GM19239 (cell line): ENCODE measurements around the gene NCOA1.
A peak's percentile ranks its signal among the peaks of the same experiment; 100 is the strongest.
"Not testable (repeated sequence)": the region's sequence is repeated elsewhere in the genome, so short reads cannot be mapped to it uniquely, and the experiment has no call there.

Source experiments
- DNase-seq: peaks from one replicate; pipeline ENCODE4 v3.0.0; 2011; ENCODE audit warnings: low spot score; ENCODE audit not compliant: insufficient read length
- FAIRE-seq: peaks from 2 replicates; lab custom pipeline; 2011; peaks lifted over from hg19 to GRCh38; lab: Jason Lieb, UNC

The NCOA1 gene

DNA sequence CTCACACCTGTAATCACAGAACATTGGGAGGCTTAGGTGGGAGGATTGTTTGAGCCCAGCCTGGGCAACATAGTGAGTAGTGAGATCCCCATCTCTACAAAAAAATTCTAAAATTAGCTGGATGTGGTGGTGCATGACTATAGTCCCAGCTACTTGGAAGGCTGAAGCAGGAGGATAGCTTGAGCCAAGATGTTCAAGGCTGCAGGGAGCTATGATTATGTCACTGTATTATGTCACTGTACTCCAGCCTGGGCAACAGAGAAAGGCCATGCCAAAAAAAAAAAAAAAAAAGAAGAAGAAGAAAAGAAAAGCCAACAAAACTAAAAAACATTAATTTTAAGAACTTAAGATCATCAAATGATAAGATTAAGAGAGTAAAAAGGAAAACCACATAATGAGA, 17.4 kb upstream of the NCOA1 start:
- DNase-seq = no peak
- FAIRE-seq = no peak

DNA sequence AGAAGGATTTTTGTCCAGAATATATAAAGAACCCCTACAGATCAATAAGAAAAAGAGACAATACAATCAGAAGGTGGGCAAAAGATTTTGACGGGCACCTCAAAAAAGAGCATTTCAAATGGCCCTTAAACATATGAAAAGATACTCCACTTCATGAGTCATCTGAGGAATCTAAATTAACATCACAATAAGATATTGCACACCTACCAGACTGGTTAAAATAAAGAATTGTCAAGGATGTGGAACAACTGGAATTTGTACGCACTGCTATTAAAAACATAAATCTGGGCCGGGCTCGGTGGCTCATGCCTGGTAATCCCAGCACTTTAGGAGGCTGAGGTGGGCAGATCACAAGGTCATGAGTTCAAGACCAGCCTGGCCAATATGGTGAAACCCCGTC, 17.0 kb upstream of the NCOA1 start:
- no peak for FAIRE-seq
- DNase-seq = no peak

DNA sequence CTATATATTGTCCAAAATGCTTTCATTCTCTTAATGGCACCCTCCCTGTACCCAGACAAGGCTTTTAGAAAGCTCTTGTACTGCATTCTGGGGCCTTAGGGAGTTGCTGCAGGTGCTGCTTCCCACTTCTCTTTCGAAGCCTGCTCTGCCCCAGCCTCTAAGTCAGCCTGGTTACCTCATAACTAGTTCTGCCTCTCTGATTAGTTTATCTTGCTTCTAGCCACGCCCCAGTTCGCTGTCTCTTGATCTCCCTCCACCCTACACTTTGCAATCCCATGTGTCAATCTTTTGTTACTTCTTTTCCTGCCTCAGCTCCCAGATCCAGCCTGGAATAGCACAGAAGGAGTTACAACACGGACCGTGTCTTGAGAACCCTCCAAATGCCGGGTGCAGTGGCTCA, 13.8 kb upstream of the NCOA1 start:
- FAIRE-seq = no peak
- no peak for DNase-seq

DNA sequence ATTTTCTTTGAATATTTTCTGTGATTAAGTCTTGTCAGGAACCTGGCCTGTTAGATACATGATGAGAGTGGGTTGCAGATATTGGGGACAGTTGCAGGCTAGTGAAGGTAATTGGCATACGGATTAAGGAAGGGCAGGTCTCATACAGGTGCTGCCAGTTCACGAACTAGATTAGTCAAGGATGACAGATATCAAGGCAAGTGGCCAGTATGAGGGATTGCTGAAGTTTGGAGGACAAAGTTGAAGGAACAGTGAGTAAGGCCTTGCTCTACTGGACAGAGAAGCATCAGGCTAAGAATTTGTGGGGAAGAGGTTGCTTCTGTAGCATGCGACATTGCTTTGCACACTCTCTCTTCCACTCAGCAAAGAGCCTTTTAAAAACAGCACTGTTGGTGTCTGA, 12.8 kb upstream of the NCOA1 start:
- DNase-seq (no peak), FAIRE-seq (no peak)

DNA sequence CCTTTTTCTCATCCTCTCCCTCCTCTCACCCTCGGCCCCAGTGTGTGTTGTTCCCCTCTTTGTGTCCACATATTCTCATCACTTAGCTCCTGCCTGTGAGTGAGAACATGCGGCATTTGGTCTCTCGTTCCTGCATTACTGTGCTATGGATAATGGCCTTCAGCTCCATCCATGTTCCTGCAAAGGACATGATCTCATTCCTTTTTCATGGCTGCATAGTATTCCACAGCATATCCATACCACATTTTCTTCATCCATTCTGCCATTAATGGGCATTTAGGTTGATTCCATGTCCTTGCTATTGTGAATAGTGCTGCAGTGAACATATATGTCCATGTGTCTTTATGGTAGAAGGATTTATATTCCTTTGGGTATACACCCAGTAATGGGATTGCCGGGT, 10.8 kb upstream of the NCOA1 start:
- FAIRE-seq (no peak), DNase-seq (no peak)

DNA sequence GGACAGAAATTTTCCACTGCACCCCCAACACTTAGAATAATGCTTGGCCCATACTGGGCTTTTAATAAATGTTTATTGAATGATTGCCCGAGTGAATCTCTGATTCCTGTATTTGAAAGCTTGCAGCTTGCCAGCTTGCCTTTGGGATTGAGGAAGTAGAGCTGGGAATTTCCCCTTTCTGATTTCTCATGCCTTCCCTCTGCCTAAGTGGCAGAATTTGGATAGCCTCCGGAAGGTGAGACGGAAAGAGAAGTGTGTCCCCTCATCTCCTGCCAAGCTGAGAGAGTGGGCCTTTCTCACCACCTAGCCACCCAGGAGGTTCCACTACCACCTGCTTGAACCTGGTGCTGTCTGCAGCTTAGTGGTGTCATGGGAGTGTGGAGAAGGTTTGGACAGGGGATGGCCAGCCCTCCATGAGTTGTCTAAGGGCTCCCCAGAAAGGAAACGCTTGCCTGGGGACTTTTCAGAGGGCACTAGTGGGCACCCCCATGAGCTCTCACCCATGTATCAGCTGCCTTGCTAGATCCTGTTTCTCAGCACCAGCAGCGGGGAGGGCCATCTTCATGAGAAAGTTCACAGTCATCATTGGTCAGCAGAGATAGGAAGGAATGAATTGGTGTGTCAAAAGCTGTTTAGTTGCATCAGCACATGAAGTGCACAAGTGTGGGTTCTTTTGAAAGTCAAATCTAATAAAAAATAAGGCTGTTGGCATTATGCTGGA, 8.6 kb upstream of the NCOA1 start:
- no peak for DNase-seq
- no peak for FAIRE-seq

DNA sequence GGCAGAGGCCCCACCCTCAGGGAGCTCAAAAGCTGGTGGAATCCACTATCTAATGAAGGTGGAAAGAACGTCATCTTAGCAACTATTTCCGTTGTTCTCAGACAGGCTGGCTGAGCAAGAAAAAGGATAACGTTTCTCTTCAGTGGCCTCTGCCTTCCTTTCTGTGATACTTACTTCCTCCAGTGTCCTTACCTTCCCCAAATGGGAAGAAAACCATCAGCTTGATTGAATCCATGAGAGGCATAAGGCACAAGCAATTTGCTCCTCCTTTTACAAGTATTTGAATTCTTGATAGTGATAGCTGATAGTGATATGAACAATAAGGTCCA, 8.1 kb upstream of the NCOA1 start:
- FAIRE-seq = no peak

DNA sequence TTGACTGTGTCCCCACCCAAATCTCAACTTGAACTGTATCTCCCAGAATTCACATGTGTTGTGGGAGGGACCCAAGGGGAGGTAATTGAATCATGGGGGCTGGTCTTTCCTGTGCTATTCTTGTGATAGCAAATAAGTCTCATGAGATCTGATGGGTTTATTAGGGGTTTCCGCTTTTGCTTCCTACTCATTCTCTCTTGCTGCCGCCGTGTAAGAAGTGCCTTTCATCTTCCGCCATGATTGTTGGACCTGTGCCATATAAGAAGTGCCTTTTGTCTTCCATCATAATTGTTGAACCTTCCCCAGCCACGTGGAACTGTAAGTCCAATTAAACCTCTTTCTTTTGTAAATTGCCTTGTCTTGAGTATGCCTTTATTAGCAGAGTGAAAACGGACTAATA, 6.4 kb upstream of the NCOA1 start:
- DNase-seq, FAIRE-seq: not testable (repeated sequence)

More for the DNA sequence above, 8.1 kb upstream of the NCOA1 start:
- DNase-seq = no peak

DNA sequence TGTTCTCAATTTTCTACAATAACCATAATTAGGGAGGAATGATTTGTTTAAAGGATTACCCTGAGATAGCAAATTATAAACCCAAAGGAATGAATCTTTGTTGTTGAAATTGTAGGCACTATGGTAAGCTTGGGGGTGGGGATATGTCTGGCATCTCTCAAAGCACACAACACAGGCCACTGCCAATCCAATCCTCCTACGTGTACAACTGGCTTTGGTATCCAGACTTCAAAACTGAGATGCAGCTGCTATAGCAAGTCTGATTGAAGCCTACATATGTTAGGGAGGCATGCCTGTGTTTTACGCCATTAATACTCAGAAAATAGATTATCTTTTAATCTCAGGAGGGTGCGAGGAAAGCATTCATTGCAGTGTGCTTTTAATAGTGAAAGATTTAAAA, 5.9 kb upstream of the NCOA1 start:
- no peak for FAIRE-seq
- no peak for DNase-seq

DNA sequence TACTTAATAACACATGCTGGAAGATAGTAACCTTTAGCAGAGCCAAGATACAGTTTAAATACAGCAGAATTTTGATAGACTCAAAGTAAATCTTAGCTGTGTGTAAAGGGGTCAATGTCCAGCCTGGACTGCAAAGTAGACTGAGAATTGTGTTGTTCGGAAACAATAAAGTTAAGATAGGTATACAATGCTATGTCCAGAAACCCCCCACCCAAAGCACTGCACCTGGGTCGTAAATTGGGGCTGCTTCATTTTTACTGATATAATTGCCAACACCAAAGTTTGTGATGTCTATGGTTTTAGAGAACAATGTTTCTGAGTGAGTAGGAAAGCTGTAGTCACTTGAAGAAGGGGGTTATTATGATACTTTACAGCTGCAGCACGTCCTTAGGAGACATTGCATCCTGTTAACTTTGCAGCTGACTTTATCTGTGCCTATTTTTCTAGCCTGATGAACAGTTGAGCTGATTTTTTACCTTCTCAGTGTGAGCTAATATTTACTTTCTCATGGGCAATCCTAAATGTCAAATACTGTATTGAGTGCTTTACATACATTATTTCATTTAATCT, 4.3 kb upstream of the NCOA1 start:
- FAIRE-seq = no peak

DNA sequence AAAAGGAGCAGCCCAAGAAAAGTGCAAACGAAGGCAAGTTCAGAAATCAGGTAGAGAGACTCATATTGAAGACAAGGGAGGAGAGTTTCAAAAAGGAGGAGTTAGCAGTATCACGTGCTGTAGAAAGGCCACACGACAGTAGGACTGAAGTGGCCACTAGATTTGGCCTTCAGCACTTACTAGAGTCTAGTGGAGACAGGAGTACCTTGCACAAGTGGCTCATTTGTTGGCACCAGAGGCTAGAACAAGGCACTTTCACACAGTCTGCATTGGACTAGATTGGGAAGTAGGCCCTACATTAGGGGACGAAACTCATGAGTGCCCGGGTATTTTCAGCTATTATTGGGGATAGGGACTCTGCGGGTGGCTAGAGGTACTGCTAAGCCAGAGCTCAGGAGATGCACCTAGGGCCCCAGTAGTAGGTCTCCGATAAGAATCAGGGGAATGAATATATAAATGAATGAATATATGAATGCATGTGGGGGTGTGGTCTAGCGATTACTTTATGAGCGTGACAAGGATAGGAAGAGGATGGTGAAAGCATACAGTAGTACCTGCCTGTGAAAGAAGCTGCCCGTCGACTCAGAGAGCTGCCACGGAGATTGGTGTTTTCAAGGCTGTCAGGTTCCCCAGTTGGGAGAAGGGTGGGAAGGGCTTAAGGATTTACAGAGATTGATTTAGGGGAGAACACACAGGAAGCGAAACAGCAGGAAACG, 1.4 kb upstream of the NCOA1 start:
- DNase-seq (no peak), FAIRE-seq (peak; percentile 33)

More for the DNA sequence above, 4.3 kb upstream of the NCOA1 start:
- no peak for DNase-seq

DNA sequence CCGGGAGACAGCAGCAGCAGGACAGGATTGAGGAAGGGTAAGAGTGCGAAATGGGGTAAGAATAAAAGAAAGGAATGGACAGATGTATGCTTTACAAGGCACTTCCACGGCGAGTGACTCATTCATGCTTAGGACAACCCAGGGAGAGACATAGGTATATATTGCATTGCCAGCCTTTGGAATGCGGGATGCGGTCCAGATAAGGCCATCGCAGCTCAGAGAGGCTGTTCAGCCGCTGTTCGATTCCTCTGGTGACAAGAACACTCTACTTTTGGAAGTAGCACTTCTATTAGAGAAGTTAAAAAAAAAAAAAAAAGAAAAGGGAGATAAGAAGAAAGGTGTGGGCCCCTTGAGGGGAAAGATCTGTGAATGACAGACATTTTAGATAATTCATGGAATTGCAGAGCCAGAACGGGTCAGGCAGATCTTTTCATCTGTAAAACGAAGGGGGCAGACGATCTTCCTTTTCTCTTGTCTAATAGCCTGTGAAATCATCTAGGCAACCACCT, 819 bp upstream of the NCOA1 start:
- FAIRE-seq (no peak), DNase-seq (no peak)

DNA sequence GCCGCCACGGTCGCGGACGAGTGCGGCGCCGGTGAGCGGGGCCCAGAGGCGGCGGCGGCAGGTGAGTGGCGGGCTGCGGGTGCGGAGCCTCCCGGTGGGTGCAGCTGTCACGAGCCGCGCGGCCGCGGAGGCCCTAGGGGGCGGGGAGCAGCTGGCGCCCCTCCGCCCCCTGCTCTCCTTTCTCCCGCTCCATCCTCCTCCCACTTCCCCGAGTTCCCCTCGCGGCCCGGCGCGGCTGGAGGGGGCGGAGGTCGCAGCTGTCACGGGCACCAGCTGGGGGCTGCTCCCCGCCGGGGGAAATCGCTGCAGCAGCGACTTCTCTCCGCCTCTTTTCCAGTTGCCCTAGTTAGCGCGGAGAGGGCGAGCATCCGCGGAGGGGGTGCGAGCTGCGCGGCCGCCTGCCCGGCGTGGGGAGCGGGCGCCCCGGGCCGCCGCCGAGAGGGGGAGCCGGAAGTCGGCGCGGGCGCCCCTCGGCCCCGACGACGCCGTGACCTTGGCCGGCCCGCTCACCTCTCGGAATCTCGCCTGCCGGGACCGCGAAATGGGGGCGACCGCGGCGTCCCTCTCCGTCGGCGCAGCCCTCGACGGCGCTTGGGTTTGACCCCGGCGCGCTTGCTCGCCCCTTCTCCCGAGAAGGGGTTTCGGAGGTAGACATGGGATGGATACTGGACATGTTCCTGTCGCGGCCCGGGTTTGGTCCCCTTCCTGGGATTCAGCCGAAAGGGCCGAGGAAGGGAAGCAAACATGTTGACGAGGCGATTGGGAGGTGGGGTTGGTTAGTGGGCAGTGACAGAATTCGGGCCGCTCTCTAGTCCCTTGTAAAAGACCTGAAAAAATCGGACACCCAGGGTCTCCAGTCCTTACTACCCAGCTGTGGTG, 727 bp downstream of the NCOA1 start:
- peak; percentile 54 for FAIRE-seq
- DNase-seq = peak; percentile 73

DNA sequence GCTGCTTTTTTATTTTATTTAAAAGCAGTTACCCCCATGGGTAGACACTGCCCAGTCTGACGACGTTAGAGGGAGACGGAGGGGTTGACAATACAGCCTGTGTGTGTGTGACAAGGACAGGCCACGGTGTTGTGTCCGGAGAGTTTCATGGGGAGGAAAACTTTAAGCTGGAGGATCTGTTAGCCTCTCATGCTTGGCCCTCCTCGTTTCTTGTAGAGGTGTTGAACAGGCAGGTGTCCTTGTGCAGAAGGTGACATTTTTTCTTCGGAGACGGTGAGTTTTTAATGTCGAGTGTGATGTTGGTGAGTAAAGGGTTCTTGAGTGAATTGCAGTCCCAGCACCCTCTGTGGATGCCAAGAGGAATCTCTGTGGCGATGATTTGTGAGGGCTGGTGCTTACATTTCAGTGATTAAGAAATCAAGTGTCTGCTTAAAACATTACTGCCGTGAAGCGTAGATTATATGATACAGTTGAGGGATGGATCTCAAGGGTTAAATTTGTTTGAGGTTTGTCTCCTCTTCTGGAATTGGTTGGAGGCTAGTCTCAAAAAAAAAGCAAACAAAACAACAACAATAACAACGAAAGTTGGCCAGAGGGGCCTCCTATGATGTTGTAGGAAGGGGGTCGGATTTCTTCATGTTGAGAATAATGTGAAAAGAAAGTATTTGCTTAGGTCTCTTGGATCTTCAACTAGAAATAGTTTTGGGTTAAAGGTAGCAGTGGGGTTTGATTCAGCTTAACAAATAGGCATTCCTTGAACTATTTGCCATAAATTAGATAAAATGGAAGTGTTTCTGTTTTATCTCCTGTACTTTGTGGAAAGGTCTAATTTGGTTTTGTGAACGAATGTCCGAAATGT, 1.6 kb downstream of the NCOA1 start:
- DNase-seq = no peak
- FAIRE-seq = no peak

DNA sequence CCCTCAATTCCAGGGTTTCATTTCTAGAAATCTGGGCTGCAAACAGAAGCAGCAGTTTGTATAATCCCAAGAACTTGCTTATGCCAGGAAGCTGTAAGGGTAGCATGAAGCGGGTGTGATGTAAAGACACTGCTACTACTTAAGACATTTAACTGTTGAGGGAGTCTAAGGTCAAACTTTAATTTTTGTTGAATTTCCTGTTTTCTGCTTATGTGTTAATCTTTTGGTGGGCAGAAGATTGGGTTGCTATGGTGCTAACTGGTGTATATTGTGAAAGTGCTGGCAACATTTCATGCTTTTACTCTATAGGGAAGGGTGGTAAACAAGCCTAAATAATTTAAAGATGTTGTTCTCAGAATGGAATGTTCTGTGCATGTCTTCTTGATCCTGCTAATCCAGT, 2.7 kb downstream of the NCOA1 start:
- no peak for FAIRE-seq
- DNase-seq = no peak

DNA sequence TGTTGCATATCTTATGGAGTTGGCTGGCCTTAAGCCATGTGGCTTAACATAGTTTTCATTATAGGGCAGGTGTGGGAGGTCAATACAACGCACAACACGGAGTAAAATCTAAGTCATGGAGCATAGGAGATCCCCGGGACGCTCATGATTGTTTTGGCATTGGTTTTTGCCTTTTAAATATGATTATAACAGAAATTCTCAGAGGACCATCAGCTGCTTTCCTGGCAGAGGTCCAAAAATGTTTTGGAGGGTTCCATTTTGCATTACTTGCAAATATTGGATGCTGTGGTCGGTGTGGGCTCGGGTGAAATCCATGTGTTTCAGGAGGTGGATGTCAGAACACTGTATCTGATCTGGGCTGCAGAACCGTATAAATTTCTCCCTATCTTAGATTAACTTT, 3.4 kb downstream of the NCOA1 start:
- FAIRE-seq = no peak

DNA sequence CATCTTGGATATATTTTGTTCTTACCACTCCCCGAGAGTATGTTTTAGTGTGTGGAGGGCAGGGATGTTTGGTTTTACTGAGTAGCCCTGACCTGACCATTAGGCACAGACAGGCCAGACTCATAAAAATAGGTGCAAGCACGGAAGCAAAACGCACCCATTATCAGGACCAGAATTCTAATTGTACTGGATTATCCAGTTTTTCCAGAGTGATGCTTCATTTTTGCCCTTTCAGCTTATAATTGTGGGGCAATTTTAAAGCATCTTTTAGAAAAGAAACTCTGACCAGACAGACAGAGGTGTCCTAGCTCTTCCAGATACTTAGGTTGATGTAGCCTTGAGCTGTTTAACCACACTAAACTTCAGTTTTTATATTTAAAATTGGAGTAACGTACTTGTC, 4.4 kb downstream of the NCOA1 start:
- DNase-seq (no peak), FAIRE-seq (no peak)

More for the DNA sequence above, 3.4 kb downstream of the NCOA1 start:
- DNase-seq = no peak

DNA sequence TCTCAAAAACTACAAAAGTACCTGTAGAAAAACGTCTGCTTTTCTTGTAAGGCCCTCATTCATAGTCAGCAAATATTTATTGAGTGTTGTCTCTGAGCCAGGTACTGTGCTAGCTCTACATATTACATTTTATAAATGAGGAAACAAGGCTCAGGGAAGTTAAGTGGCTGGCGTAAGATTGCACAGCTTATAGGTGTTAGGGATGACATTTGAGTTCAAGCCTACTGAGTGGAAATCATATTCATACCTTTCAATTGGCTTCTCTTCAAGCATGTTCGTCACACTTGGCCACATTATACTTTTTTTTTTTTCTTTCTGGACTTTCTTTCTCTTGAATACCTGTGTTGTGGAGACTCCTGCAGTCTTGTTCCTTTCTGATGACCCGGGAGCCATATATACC, 5.9 kb downstream of the NCOA1 start:
- DNase-seq (no peak), FAIRE-seq (no peak)

DNA sequence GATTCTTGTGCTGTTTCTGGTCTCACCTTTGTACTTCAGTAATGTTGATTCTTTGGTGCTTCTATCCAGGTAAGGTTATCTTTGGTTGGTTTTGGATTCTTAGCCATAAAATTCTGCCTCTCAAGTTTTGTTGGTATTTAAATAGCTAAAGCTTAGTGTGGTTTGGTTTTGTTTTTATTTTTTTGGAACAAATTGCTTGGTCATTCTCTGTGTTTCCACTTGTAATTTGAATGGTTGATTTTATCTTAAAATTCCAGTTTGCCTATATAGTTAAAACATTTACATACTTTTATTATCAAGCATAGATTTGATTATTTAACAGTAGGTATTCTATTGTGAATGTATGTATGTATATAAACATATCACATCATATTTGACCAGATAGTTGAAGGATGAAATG, 6.6 kb downstream of the NCOA1 start:
- FAIRE-seq = no peak
- DNase-seq = no peak

DNA sequence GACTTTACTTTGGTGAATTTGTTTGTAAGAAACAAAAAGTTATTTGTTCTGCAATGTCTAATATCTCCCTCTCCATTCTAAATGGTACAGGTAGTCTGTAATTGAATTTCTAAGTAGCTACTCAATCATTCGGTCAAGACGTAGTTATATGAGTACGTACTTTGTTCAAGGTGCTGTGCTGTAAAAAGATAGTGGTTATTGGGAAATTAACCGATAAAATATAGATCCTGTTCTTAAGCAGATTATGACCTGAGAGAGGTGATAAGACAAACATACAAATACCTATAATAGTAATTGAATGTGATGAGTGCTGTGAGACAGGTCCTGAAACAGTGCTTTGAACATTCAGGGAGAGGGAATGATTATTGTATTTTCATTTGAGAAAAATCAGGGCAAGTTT, 7.1 kb downstream of the NCOA1 start:
- FAIRE-seq = no peak
- DNase-seq = no peak
